Measurements from ENCODE around the gene F2RL2.

The F2RL2 gene

DNA sequence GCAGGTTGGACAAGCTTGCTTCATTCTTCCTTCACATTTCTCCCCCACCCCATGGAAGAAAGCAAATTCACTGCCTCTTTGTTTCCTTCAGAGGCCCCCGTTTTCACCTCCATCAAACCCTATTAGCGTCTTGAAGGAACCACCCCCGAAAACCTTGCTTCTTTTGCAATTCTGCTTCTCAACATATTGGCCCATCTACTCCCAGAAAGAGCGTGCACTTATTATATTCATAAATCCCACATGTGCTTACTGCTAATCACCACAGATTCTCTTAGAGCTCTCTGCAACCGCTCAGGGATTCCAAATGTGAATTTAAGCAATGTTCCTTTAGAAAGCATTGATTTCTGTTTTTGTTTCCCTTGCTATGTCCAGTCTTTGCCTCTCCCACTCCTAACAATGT, 1.1 kb downstream of the F2RL2 start:
- Histone ChIP-seq H3K4me3 (ENCODE audit: insufficient read depth, low read length, poor library complexity, severe bottlenecking) (no peak overlapping the region), H3K9me2 (replicated peaks; ENCODE audit: insufficient read depth, low read length) (no peaks in the 10 kb centered on the region), H3F3A (ENCODE audit: insufficient read depth) (no peaks in the 10 kb centered on the region), H2AFZ (ENCODE audit: low read depth, low read length, severe bottlenecking) (no peak overlapping the region), H3K36me3 (ENCODE audit: low read length) (no peaks in the 10 kb centered on the region), H3K27me3 (ENCODE audit: low read length) (no peaks in the 10 kb centered on the region), H3K27ac (ENCODE audit: low read depth, low read length) (no peak overlapping the region), H4K20me1 (ENCODE audit: low read depth, low read length) (no peaks in the 10 kb centered on the region), H3K9me3 (ENCODE audit: insufficient read depth, low read length) (no peaks in the 10 kb centered on the region), H3K4me2 (ENCODE audit: low read depth, low read length, poor library complexity, severe bottlenecking) (no peak overlapping the region), H3K79me2 (ENCODE audit: insufficient read depth, low read length) (no peaks in the 10 kb centered on the region), H3K9ac (ENCODE audit: low read length) (no peak overlapping the region)
- no peak for TF ChIP-seq EZH2phosphoT487 (conservative IDR thresholded peaks at IDR 0.05; ENCODE audit: low read length)
- TF ChIP-seq, protein P1, sequence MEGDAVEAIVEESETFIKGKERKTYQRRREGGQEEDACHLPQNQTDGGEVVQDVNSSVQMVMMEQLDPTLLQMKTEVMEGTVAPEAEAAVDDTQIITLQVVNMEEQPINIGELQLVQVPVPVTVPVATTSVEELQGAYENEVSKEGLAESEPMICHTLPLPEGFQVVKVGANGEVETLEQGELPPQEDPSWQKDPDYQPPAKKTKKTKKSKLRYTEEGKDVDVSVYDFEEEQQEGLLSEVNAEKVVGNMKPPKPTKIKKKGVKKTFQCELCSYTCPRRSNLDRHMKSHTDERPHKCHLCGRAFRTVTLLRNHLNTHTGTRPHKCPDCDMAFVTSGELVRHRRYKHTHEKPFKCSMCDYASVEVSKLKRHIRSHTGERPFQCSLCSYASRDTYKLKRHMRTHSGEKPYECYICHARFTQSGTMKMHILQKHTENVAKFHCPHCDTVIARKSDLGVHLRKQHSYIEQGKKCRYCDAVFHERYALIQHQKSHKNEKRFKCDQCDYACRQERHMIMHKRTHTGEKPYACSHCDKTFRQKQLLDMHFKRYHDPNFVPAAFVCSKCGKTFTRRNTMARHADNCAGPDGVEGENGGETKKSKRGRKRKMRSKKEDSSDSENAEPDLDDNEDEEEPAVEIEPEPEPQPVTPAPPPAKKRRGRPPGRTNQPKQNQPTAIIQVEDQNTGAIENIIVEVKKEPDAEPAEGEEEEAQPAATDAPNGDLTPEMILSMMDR (IDR thresholded peaks at IDR 0.05; ENCODE audit: insufficient read depth, low read length, poor library complexity, severe bottlenecking): no peak

DNA sequence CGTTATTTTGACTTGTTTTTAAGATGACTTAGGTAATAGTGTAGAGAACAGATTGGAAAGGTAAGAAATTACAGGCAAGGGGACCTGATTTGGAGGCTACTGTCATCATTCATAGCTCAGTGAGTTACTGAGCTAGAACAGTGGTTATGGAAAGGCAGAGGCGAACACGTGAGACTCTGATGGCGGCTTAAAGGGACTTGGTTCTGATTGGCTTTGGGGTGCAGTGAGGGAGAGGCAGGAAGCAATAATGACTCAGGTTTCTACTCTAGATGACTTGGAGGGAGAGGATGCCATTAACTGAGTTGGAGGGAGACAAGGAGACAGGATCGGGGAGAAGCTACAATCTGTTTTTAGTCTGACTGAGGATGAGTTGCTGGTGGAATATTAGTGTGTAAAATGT, 3.0 kb downstream of the F2RL2 start:
- H3K27me3 ChIP-seq (ENCODE audit: low read length): no peaks in the 10 kb centered on the region
- H3K4me3 ChIP-seq (ENCODE audit: insufficient read depth, low read length, poor library complexity, severe bottlenecking): no peak overlapping the region
- H3F3A ChIP-seq (ENCODE audit: insufficient read depth): no peaks in the 10 kb centered on the region
- H3K9me3 ChIP-seq (ENCODE audit: insufficient read depth, low read length): no peaks in the 10 kb centered on the region
- H3K9ac ChIP-seq (ENCODE audit: low read length): no peak overlapping the region
- H3K9me2 ChIP-seq (replicated peaks; ENCODE audit: insufficient read depth, low read length): no peaks in the 10 kb centered on the region
- no peak overlapping the region for H3K4me2 ChIP-seq (ENCODE audit: low read depth, low read length, poor library complexity, severe bottlenecking)
- H2AFZ ChIP-seq (ENCODE audit: low read depth, low read length, severe bottlenecking): no peak overlapping the region
- TF ChIP-seq, protein P1 (IDR thresholded peaks at IDR 0.05; ENCODE audit: insufficient read depth, low read length, poor library complexity, severe bottlenecking): no peak
- no peak for TF ChIP-seq EZH2phosphoT487 (conservative IDR thresholded peaks at IDR 0.05; ENCODE audit: low read length)
- H3K27ac ChIP-seq (ENCODE audit: low read depth, low read length): no peak overlapping the region
- no peaks in the 10 kb centered on the region for H3K79me2 ChIP-seq (ENCODE audit: insufficient read depth, low read length)
- H3K36me3 ChIP-seq (ENCODE audit: low read length): no peaks in the 10 kb centered on the region
- no peaks in the 10 kb centered on the region for H4K20me1 ChIP-seq (ENCODE audit: low read depth, low read length)

DNA sequence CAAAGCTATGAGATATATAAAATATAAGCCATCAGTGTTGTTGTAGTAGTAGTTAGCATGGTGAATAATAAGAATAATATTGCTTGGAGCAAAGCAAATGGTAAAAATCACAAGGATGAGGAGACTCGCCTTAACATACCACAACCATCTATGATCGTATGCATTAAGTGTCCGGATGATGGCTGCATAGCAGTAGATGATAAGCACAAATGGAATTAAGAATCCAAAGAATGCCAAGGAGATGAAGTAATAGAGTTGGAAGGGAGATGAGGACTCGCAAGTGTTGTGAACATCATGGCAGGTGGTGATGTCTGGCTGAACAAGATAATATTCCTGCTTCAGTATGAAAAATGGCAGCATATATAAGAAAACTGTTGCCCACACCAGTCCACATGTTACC, 5.5 kb downstream of the F2RL2 start:
- no peaks in the 10 kb centered on the region for H3K9me3 ChIP-seq (ENCODE audit: insufficient read depth, low read length)
- no peak overlapping the region for H3K9ac ChIP-seq (ENCODE audit: low read length)
- H3K79me2 ChIP-seq (ENCODE audit: insufficient read depth, low read length): no peaks in the 10 kb centered on the region
- H3K27me3 ChIP-seq (ENCODE audit: low read length): no peaks in the 10 kb centered on the region
- H3K4me2 ChIP-seq (ENCODE audit: low read depth, low read length, poor library complexity, severe bottlenecking): no peak overlapping the region
- H3K4me3 ChIP-seq (ENCODE audit: insufficient read depth, low read length, poor library complexity, severe bottlenecking): no peak overlapping the region
- no peaks in the 10 kb centered on the region for H3K9me2 ChIP-seq (replicated peaks; ENCODE audit: insufficient read depth, low read length)
- no peaks in the 10 kb centered on the region for H4K20me1 ChIP-seq (ENCODE audit: low read depth, low read length)
- no peaks in the 10 kb centered on the region for H3K36me3 ChIP-seq (ENCODE audit: low read length)
- no peak overlapping the region for H3K27ac ChIP-seq (ENCODE audit: low read depth, low read length)
- TF ChIP-seq EZH2phosphoT487 (conservative IDR thresholded peaks at IDR 0.05; ENCODE audit: low read length): no peak
- TF ChIP-seq, protein P1 (IDR thresholded peaks at IDR 0.05; ENCODE audit: insufficient read depth, low read length, poor library complexity, severe bottlenecking): no peak
- H2AFZ ChIP-seq (ENCODE audit: low read depth, low read length, severe bottlenecking): no peak overlapping the region
- H3F3A ChIP-seq (ENCODE audit: insufficient read depth): no peaks in the 10 kb centered on the region

Data from SU-DHL-6 (cell line).